Epithelial cell of esophagus (primary cell): ENCODE measurements around the gene C19orf12.

Experiments
- DNase-seq: peaks from one replicate; pipeline ENCODE4 v3.0.0; 2010; ENCODE audit warnings: low read depth
- H3K4me3 ChIP-seq: 2 replicates; pipeline ENCODE4 v1.5.1; 2011; ENCODE audit warnings: mild to moderate bottlenecking, low read length, control low read depth
- CTCF ChIP-seq: IDR thresholded peaks from 2 replicates; pipeline ENCODE4 v1.5.1; 2011; ENCODE audit warnings: low read depth, mild to moderate bottlenecking, low read length, control low read depth, inconsistent platforms; ENCODE audit not compliant: insufficient read depth; ENCODE audit errors: missing control alignments

C19orf12 gene

GRCh38 chr19:29758863-29759262 lies 43.8 kb upstream of the C19orf12 start:
- H3K4me3 ChIP-seq, result no peak overlapping the region
- no peak for DNase-seq
- no peak for TF ChIP-seq CTCF

GRCh38 chr19:29757551-29757950 lies 42.5 kb upstream of the C19orf12 start:
- no peak overlapping the region for H3K4me3 ChIP-seq
- no peak for DNase-seq
- TF ChIP-seq CTCF, result no peak

DNA sequence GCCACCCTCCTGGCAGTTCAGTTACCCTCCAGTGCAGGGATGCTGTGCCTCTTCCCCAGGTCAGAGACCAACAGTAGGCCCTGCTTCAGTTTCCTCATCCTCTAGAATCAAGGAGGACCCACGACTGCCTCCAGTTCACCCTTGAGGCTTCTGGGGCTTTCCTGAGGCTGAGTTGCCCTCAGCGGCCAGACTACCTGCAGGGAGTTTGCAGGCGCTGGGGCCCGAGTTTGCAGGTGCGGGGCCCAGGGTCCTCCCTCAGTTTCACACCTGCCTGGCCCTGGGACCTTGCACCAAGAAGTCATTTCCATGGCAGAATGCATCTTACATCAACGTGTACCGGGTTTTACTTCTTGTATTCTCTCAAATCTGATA lies 38.9 kb upstream of the C19orf12 start:
- DNase-seq, result no peak
- no peak overlapping the region for H3K4me3 ChIP-seq
- no peak for TF ChIP-seq CTCF

GRCh38 chr19:29753190-29753933 lies 38.3 kb upstream of the C19orf12 start:
- TF ChIP-seq CTCF, result no peak
- no peak for DNase-seq
- no peak overlapping the region for H3K4me3 ChIP-seq

GRCh38 chr19:29752450-29753025 lies 37.5 kb upstream of the C19orf12 start:
- H3K4me3 ChIP-seq, result no peak overlapping the region
- TF ChIP-seq CTCF, result no peak
- DNase-seq, result no peak

GRCh38 chr19:29751932-29752331 lies 36.9 kb upstream of the C19orf12 start:
- no peak for DNase-seq
- H3K4me3 ChIP-seq, result no peak overlapping the region
- TF ChIP-seq CTCF, result no peak

GRCh38 chr19:29750001-29750400 lies 34.9 kb upstream of the C19orf12 start:
- no peak for DNase-seq
- TF ChIP-seq CTCF, result no peak
- H3K4me3 ChIP-seq, result no peak overlapping the region
